DOHH2 (cell line): ENCODE measurements around the gene SLC28A3.

Experiments
- H3F3A ChIP-seq: fragments of 200-600 bp; sonication (generic), shearing (Covaris generic); 2 replicates; pipeline ENCODE4 v1.6.0; 2016; ENCODE audit warnings: antibody characterized with exemption, mild to moderate bottlenecking; ENCODE audit not compliant: control insufficient read depth, insufficient read depth
- H3K27ac ChIP-seq: fragments of 200-600 bp; sonication (generic); 2 replicates; pipeline ENCODE4 v1.5.1; 2014; ENCODE audit warnings: low read depth, mild to moderate bottlenecking, low read length, moderate library complexity
- H3K27me3 ChIP-seq: fragments of 200-600 bp; sonication (generic); 2 replicates; pipeline ENCODE4 v1.6.1; 2014; ENCODE audit warnings: mild to moderate bottlenecking, low read length, mixed read lengths; ENCODE audit not compliant: control insufficient read depth
- H3K36me3 ChIP-seq: fragments of 200-600 bp; sonication (generic); 2 replicates; pipeline ENCODE4 v1.6.1; 2014; ENCODE audit warnings: mild to moderate bottlenecking, low read length, moderate library complexity, mixed read lengths; ENCODE audit not compliant: control insufficient read depth
- H3K4me1 ChIP-seq: fragments of 200-600 bp; sonication (generic); 2 replicates; pipeline ENCODE4 v1.6.1; 2014; ENCODE audit warnings: mild to moderate bottlenecking, low read length, mixed read lengths; ENCODE audit not compliant: control insufficient read depth
- H3K4me2 ChIP-seq: fragments of 200-600 bp; sonication (generic); 2 replicates; pipeline ENCODE4 v1.6.0; 2014; ENCODE audit warnings: mild to moderate bottlenecking, low read length, moderate library complexity
- H3K4me3 ChIP-seq: fragments of 200-600 bp; sonication (generic); 2 replicates; pipeline ENCODE4 v1.5.1; 2014; ENCODE audit warnings: mild to moderate bottlenecking, low read length, mixed read lengths
- H3K79me2 ChIP-seq: fragments of 200-600 bp; sonication (generic); 2 replicates; pipeline ENCODE4 v1.6.1; 2014; ENCODE audit warnings: mild to moderate bottlenecking, low read length, mixed read lengths; ENCODE audit not compliant: control insufficient read depth
- H3K9me2 ChIP-seq: fragments of 200-600 bp; sonication (generic); replicated peaks from 2 replicates; pipeline ENCODE4 v1.6.1; 2014; ENCODE audit warnings: mild to moderate bottlenecking, low read length, mixed read lengths; ENCODE audit not compliant: control insufficient read depth
- H3K9me3 ChIP-seq: fragments of 200-600 bp; sonication (generic); 2 replicates; pipeline ENCODE4 v1.6.1; 2014; ENCODE audit warnings: antibody characterized with exemption, low read length, mixed read lengths; ENCODE audit not compliant: control insufficient read depth, insufficient read depth
- H4K20me1 ChIP-seq: fragments of 200-600 bp; sonication (generic); 2 replicates; pipeline ENCODE4 v1.6.0; 2014; ENCODE audit warnings: low read depth, mild to moderate bottlenecking, antibody characterized with exemption, low read length, moderate library complexity; ENCODE audit not compliant: control insufficient read depth, insufficient read depth
- EZH2phosphoT487 ChIP-seq: fragments of 200-600 bp; sonication (generic); IDR thresholded peaks from 2 replicates; pipeline ENCODE4 v1.6.1; 2017; ENCODE audit warnings: borderline replicate concordance, mild to moderate bottlenecking, antibody characterized with exemption, low read length, moderate library complexity, mixed read lengths
- TF ChIP-seq, protein P1 (sequence below): fragments of 200-600 bp; sonication (generic); IDR thresholded peaks from one replicate; pipeline ENCODE4 v1.5.1; 2014; ENCODE audit warnings: antibody characterized with exemption, mild to moderate bottlenecking, low read depth, low read length; ENCODE audit not compliant: poor library complexity, severe bottlenecking

Gene SLC28A3

DNA sequence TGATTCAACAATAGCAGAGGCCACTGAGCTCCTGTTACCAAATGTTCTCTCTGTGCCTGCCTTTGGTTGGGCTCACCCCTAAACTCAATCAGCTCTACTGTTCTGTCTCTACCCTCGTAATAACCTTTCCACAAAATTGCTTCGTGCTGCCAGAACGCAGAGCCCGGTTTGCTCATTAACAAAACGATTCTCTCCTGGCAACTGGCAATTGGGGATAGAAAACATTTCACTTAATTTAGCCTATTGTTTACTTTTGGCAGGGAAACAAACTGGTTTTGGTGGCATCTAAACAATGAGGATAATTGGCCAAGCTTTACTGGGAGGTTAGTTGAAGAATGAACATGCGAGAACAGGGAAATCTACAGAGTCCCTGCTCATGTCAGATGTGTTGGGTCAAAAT lies 56.6 kb downstream of the SLC28A3 start:
- TF ChIP-seq, protein P1, sequence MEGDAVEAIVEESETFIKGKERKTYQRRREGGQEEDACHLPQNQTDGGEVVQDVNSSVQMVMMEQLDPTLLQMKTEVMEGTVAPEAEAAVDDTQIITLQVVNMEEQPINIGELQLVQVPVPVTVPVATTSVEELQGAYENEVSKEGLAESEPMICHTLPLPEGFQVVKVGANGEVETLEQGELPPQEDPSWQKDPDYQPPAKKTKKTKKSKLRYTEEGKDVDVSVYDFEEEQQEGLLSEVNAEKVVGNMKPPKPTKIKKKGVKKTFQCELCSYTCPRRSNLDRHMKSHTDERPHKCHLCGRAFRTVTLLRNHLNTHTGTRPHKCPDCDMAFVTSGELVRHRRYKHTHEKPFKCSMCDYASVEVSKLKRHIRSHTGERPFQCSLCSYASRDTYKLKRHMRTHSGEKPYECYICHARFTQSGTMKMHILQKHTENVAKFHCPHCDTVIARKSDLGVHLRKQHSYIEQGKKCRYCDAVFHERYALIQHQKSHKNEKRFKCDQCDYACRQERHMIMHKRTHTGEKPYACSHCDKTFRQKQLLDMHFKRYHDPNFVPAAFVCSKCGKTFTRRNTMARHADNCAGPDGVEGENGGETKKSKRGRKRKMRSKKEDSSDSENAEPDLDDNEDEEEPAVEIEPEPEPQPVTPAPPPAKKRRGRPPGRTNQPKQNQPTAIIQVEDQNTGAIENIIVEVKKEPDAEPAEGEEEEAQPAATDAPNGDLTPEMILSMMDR, result no peak
- TF ChIP-seq EZH2phosphoT487, result no peak
- Histone ChIP-seq H3K4me1 (no peaks in the 10 kb centered on the region), H3F3A (no peaks in the 10 kb centered on the region), H3K9me3 (no peaks in the 10 kb centered on the region), H3K4me2 (no peak overlapping the region), H3K4me3 (no peak overlapping the region), H3K9me2 (no peaks in the 10 kb centered on the region), H3K36me3 (no peaks in the 10 kb centered on the region), H4K20me1 (no peaks in the 10 kb centered on the region), H3K27me3 (no peaks in the 10 kb centered on the region), H3K27ac (no peak overlapping the region), H3K79me2 (no peaks in the 10 kb centered on the region)

DNA sequence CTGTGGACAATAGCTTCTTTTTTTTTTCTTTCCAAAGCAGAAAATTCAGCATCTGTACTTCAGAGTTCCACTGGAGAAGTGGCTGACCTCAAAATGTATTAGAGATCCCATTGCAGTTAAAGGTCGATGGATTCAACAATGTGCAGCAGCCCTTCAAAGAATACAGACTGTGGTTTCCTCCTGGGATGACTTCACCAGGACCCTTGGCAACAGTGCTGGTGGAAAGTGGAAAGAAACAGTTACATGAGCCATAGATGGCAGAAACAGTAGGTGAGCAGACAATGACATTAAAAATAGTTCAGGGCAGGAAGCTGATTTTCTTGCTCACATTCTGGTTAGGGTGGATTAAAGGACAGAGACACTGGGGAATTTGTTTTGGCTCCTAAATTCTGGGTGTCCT lies 62.4 kb downstream of the SLC28A3 start:
- Histone ChIP-seq H3K4me2 (no peak overlapping the region), H3K79me2 (no peaks in the 10 kb centered on the region), H3F3A (no peaks in the 10 kb centered on the region), H3K9me2 (no peaks in the 10 kb centered on the region), H3K9me3 (no peaks in the 10 kb centered on the region), H3K36me3 (no peaks in the 10 kb centered on the region), H3K4me3 (no peak overlapping the region), H3K27me3 (no peaks in the 10 kb centered on the region), H4K20me1 (no peaks in the 10 kb centered on the region), H3K27ac (no peak overlapping the region), H3K4me1 (no peaks in the 10 kb centered on the region)
- TF ChIP-seq EZH2phosphoT487, result no peak
- TF ChIP-seq, protein P1, result no peak

DNA sequence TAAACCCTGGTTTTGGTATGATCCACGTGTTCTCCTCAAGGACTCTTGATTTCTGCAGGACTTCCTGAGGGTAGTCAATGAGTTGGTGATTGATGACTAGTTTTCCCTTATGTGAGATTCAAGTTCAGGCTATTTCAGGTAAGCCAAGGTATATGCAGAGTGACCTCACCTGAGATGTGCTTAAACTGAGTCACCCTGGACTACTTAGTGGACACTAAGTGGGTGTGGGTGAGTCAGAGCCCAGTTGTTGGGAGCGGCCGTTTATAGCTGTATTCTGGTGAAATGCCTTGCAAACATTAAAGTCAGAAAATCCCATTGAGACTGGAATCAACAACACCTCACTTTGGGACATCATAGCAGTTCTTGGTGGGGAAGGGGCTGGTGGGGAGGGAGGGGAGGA lies 62.9 kb downstream of the SLC28A3 start:
- H3K27me3 ChIP-seq, result no peaks in the 10 kb centered on the region
- no peak overlapping the region for H3K4me2 ChIP-seq
- no peaks in the 10 kb centered on the region for H3K79me2 ChIP-seq
- no peak overlapping the region for H3K27ac ChIP-seq
- no peaks in the 10 kb centered on the region for H3F3A ChIP-seq
- H3K4me1 ChIP-seq, result no peaks in the 10 kb centered on the region
- H3K9me3 ChIP-seq, result no peaks in the 10 kb centered on the region
- no peaks in the 10 kb centered on the region for H3K9me2 ChIP-seq
- TF ChIP-seq EZH2phosphoT487, result no peak
- TF ChIP-seq, protein P1, result no peak
- no peaks in the 10 kb centered on the region for H3K36me3 ChIP-seq
- H4K20me1 ChIP-seq, result no peaks in the 10 kb centered on the region
- H3K4me3 ChIP-seq, result no peak overlapping the region

DNA sequence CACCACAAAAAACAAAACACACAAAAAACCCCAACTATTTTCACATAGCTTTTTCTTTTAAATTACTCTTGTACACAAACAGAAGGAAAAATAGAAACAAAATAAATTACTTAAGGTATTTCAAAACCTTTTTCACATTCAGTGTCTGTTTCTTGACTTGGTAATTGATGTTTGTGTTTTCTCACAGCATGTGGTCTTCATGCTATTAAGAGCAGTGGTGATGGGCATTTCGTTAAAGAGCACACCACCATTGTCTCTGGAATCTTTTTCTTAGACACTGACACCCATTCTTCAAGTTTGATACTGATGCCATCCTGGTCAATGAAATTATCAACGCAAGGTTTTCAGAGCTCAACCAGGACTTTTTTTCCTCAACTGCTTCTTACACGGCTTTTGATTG lies 63.8 kb downstream of the SLC28A3 start:
- no peaks in the 10 kb centered on the region for H3K27me3 ChIP-seq
- H3K9me3 ChIP-seq, result no peaks in the 10 kb centered on the region
- H3K4me1 ChIP-seq, result no peaks in the 10 kb centered on the region
- no peak overlapping the region for H3K27ac ChIP-seq
- no peaks in the 10 kb centered on the region for H3K36me3 ChIP-seq
- no peaks in the 10 kb centered on the region for H3K79me2 ChIP-seq
- H3F3A ChIP-seq, result no peaks in the 10 kb centered on the region
- H3K4me3 ChIP-seq, result no peak overlapping the region
- no peaks in the 10 kb centered on the region for H4K20me1 ChIP-seq
- H3K9me2 ChIP-seq, result no peaks in the 10 kb centered on the region
- TF ChIP-seq, protein P1, result no peak
- TF ChIP-seq EZH2phosphoT487, result no peak
- H3K4me2 ChIP-seq, result no peak overlapping the region
